DOHH2 (cell line): ENCODE data around the gene PACRG.

Source experiments
- EZH2phosphoT487 ChIP-seq: fragments of 200-600 bp; sonication (generic); IDR thresholded peaks from 2 replicates; pipeline ENCODE4 v1.6.1; 2017; ENCODE audit warnings: borderline replicate concordance, mild to moderate bottlenecking, antibody characterized with exemption, low read length, moderate library complexity, mixed read lengths
- TF ChIP-seq, protein P1 (sequence below): fragments of 200-600 bp; sonication (generic); IDR thresholded peaks from one replicate; pipeline ENCODE4 v1.5.1; 2014; ENCODE audit warnings: antibody characterized with exemption, mild to moderate bottlenecking, low read depth, low read length; ENCODE audit not compliant: poor library complexity, severe bottlenecking

GRCh38 chr6:162817196-162817595 is 89.4 kb downstream of the PACRG start:
- TF ChIP-seq, protein P1, sequence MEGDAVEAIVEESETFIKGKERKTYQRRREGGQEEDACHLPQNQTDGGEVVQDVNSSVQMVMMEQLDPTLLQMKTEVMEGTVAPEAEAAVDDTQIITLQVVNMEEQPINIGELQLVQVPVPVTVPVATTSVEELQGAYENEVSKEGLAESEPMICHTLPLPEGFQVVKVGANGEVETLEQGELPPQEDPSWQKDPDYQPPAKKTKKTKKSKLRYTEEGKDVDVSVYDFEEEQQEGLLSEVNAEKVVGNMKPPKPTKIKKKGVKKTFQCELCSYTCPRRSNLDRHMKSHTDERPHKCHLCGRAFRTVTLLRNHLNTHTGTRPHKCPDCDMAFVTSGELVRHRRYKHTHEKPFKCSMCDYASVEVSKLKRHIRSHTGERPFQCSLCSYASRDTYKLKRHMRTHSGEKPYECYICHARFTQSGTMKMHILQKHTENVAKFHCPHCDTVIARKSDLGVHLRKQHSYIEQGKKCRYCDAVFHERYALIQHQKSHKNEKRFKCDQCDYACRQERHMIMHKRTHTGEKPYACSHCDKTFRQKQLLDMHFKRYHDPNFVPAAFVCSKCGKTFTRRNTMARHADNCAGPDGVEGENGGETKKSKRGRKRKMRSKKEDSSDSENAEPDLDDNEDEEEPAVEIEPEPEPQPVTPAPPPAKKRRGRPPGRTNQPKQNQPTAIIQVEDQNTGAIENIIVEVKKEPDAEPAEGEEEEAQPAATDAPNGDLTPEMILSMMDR, result no peak
- no peak for TF ChIP-seq EZH2phosphoT487
